OCI-LY7 (cell line): Measurements from ENCODE around the gene DNMT3B.

Experiments used
- CTCF ChIP-seq: fragments of 200-600 bp; sonication (generic); conservative IDR thresholded peaks from 2 replicates; pipeline ENCODE4 v1.5.1; 2014; ENCODE audit warnings: mild to moderate bottlenecking, antibody characterized with exemption, low read length, moderate library complexity, mixed read lengths
- EZH2phosphoT487 ChIP-seq: fragments of 200-600 bp; sonication (generic); IDR thresholded peaks from 2 replicates; pipeline ENCODE4 v1.6.1; 2018; ENCODE audit warnings: low read depth, borderline replicate concordance, mild to moderate bottlenecking, mixed run types, antibody characterized with exemption, low read length, moderate library complexity, mixed read lengths

GRCh38 chr20:32779500-32780211 is 17.5 kb downstream of the DNMT3B start:
- no peak for TF ChIP-seq CTCF
- TF ChIP-seq EZH2phosphoT487: no peak
